GM13976 (cell line): ENCODE data around the gene A3GALT2.

Experiments used
- DNase-seq: peaks from one replicate; pipeline ENCODE4 v3.0.0; 2012; ENCODE audit warnings: low spot score
- in situ Hi-C: fragments of 300-500 bp; cut with MboI; formaldehyde crosslinking; loops from one replicate; pipeline ENCODE4 v1.12.0; 2022; ENCODE audit warnings: low sequenced_read_pairs, mixed read lengths, inconsistent platforms; ENCODE audit not compliant: unreplicated experiment
- TF ChIP-seq, protein P1 (sequence below): IDR thresholded peaks from 2 replicates; pipeline ENCODE4 v1.5.1; 2012; ENCODE audit warnings: borderline replicate concordance, mild to moderate bottlenecking; ENCODE audit not compliant: insufficient read depth; ENCODE audit errors: extremely low read depth, missing control alignments, control extremely low read depth

The A3GALT2 gene

GRCh38 chr1:33289858-33290154, 31.1 kb downstream of the A3GALT2 start:
- in situ Hi-C loops: loop anchor here (10.0 kb wide), 1 partner anchor 325 kb away; no protein-coding TSS in a partner anchor
- no peak for DNase-seq
- TF ChIP-seq, protein P1, sequence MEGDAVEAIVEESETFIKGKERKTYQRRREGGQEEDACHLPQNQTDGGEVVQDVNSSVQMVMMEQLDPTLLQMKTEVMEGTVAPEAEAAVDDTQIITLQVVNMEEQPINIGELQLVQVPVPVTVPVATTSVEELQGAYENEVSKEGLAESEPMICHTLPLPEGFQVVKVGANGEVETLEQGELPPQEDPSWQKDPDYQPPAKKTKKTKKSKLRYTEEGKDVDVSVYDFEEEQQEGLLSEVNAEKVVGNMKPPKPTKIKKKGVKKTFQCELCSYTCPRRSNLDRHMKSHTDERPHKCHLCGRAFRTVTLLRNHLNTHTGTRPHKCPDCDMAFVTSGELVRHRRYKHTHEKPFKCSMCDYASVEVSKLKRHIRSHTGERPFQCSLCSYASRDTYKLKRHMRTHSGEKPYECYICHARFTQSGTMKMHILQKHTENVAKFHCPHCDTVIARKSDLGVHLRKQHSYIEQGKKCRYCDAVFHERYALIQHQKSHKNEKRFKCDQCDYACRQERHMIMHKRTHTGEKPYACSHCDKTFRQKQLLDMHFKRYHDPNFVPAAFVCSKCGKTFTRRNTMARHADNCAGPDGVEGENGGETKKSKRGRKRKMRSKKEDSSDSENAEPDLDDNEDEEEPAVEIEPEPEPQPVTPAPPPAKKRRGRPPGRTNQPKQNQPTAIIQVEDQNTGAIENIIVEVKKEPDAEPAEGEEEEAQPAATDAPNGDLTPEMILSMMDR: no peak

DNA sequence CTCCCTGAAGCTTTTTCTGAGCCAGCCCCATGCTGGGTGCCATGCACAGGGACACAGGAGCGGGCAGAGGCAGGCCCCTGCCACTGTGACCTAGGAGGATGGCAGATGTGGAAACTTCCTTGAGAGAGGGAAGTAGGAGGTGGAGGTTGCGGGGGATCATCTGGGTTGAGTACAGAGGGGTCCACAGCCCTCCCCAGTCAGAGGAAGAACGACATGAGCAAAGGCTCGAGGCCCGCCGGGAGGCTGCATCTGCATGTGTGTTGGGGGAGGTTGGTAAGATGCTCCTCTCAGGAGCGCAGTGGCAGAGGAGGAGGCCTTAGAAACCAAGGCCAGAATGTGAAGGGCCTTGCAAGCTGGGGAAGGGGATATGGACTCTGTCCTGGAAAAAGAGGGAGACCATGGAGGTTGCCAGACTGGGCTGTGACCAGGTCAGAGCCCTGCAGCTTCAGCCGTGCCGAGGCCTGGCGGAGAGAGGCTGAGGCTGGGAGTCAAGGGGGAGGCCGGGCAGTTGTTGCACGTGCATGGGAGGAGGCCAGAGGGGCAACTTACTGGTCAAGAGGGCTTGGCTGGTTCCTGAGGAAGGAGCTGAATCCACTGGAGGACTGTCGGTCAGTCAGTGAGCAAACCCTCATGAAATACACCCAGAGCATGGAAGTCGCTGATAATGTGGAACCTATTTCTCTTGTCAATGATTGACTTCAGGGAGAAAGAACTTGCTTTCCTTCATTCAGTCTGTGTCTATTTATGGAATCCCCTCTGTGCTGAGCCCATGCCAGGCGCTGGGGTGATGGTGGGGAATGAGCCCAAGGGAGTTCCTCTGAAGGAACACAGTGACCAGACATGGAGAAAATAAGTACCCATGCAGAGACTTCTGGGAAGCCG, 31.7 kb downstream of the A3GALT2 start:
- DNase-seq: no peak
- TF ChIP-seq, protein P1: no peak
- in situ Hi-C loops: no loop called here

- in situ Hi-C loops: no loop called here
- TF ChIP-seq, protein P1: no peak
- DNase-seq: no peak
Observed at GRCh38 chr1:33287317-33287716, 33.6 kb downstream of the A3GALT2 start.

DNA sequence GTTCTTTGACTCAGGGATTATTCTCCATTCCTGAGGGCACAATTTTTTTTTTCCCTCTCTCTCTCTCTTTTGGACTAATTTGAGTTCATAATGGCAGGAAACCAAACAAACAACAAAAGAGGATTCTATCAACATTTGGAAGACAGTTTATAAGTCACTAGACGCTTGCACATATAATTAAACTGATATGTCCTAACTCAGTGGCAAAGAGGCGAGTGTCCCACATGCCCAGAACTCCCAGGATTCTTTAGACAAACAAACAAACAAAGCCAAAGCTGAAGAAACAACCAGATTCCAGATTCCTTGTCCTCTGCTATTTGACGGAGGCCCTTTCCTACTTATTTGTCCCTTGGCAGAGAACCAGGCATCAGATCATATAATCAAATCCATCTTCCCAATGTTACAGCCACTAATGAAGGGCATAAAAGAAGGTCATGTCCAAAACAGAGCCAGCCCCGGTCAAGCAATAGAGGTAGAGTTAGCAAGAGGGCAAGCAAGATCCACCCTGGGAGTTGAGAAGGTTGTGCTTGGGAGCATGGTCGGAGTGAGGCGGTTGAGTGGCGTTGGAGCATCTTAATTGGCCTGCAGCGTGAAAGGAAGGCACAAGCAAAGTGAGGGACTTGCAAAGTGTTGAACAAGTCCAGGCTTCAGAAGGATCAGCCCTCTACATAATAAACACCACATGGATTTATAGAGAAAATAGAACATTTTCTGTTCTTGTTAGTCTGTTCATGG, 34.3 kb downstream of the A3GALT2 start:
- TF ChIP-seq, protein P1: no peak
- in situ Hi-C loops: no loop called here
- DNase-seq: no peak

DNA sequence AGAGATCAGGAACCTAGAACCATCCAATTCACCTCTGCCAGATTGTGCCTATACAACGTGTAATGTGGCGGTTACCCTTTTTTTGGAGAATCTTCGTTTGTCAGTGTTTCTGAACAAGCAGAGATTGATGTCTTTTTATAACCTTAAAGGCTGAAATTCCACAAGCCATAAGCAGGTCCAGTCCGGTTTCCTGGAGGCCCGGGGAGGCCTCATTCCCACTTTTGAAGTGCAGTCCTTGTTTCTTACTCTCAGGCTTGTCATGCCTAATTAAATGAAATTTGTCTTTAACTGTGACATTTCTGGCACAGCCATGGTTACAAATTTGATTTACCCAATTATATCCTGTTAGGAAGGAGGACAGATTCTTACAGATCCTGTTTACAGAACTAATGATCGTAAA, 36.8 kb downstream of the A3GALT2 start:
- in situ Hi-C loops: no loop called here
- TF ChIP-seq, protein P1: no peak
- no peak for DNase-seq

DNA sequence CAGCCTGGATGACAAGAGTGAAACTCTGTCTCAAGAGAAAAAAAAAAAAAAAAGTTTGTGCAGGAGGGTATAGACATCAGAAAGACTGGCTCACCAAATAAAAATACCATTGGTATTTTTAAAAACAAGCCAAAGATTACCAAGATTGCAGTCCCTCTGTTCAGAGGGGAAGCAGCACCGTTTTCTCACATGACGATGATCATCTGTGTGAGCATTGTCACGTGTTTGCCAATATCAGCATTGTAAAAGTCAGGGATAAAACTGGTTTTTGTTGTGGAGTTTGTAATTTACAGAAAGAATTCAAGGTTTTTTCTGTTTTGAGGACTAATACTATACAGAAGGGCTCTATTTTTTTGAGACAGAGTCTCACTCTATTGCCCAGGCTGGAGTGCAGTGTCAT, 38.1 kb downstream of the A3GALT2 start:
- DNase-seq: no peak
- TF ChIP-seq, protein P1: no peak
- in situ Hi-C loops: no loop called here
